Retina (tissue), 1 donor: ENCODE results near the gene BOK.
"Not testable (repeated sequence)": the region's sequence is repeated elsewhere in the genome, so short reads cannot be mapped to it uniquely, and the experiment has no call there.

Source experiments
- DNase-seq: peaks from one replicate; pipeline ENCODE4 v3.0.0-alpha.2; 2016

Gene BOK, protein sequence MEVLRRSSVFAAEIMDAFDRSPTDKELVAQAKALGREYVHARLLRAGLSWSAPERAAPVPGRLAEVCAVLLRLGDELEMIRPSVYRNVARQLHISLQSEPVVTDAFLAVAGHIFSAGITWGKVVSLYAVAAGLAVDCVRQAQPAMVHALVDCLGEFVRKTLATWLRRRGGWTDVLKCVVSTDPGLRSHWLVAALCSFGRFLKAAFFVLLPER

DNA sequence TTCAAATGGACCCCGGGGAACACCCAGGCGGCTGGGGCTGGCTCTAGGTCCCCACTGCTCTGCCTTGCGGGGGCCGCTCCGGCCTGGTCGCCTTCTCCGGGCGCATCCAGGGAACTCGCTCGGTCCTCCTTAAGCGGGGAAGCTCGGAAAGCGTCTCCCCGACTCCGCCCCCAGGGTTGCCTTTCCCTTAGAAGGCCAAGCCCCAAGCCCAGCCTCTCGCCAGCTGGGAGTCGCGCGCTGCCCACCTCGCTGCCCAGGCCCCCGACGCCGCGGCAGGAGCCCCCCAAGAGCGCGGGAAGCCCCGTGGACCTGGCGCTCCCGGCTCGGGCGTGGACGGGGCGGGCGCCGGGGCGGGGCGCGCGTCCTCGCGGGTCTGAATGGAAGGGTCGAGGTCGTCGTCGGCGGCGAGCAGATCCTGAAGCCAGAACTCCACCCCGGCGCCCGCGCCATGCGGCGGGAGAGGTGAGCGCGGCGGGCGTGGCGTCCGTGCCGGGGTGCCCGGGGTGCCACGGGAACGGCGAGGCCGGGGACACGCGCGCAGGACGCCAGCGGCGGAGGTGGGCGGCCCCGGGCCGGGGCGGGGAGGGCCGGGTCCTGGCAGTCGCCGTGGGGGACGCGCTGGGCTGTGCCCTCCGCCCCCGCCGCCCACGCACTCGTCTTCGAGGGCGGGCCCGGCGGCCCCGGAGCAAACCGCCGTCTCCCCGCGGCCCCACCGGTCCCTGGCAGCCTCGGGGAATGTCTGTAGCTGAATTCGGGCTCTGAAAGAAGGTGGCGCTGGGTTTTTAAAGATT, at the start of gene BOK:
BOK (plus strand) TSS at position 214 of the 791 bp plus-strand sequence. CDS start 739 bp downstream, outside the sequence.
- peak; percentile 82 for DNase-seq

DNA sequence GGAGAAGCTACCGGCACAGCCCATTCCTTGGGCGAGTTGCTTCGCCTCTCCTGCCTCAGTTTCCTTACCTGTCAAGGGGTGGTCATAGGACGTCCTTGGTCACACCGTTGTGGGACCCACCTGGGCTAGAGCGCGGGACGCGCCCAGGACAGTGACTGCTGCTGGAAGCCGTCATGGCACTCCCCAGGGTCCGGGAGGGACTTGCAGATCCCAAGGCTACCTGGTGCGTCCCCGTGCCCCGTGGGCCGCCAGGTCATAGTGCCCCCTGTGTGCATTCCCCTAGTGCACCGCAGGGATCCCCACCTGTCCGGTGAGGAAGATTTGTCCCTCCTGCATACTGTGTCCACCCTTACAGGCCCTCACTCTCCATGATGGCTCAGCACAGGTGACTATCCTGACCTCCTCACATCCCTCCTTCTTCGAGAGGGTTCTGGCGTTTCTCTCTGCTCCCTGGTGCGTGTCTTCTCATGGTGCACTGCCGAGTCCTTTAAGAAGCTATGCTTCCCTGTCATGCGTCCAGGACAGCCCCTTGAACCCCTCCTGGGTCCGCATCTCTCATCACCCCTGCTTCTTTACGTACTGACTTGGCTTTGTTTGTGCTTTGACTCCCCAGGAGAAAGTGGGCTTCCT, 49.3 kb upstream of the BOK start:
- no peak for DNase-seq

DNA sequence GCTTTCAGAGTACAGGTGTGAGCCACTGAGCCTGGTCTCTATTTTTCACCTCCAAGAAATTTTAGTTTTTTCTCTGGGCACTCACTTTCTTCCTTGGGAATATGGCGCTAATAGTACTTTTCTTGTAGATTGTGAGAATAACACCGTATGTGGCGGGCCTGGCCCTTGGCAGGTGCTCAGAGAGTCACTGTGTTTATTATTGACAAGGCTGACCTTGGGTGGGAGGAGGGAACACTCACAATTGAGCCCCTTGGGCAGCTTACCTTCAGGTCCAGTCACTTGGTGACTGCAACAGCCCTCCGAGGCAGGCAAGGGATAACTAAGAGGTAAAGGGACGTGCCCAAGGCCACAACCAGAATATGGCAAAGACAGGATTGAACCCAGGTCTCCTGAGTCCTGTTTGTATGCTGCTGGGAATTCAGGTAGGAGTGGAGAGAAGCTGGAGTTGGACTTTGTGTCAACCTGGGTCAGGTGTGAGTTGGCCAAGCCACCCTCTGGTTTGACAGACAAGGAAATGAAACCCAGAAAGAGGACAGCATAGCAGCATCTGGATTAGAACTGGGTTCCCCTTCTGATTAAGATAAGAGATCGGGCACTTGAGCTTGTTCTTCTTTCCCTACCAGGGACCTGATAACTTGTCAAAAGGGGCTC, 47.3 kb upstream of the BOK start:
- no peak for DNase-seq

DNA sequence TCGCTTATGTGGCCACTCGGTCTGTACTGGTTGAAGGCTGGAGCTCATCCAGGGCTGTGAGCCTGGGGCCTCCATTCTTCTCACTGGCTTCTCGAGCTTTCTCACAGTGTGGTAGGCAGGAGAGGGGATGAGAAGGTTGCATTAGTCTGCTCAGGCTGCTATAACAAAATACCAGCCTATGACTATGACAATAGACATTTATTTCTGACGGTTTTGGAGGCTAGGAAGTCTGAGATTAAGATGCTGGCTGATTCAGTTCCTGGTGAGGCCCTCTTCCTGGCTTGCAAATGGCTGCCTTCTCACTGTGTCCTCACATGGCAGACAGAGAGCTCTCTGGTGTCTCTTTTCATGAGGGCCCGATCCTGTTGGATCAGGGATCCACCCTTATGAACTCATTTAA, 44.0 kb upstream of the BOK start:
- DNase-seq, result no peak

DNA sequence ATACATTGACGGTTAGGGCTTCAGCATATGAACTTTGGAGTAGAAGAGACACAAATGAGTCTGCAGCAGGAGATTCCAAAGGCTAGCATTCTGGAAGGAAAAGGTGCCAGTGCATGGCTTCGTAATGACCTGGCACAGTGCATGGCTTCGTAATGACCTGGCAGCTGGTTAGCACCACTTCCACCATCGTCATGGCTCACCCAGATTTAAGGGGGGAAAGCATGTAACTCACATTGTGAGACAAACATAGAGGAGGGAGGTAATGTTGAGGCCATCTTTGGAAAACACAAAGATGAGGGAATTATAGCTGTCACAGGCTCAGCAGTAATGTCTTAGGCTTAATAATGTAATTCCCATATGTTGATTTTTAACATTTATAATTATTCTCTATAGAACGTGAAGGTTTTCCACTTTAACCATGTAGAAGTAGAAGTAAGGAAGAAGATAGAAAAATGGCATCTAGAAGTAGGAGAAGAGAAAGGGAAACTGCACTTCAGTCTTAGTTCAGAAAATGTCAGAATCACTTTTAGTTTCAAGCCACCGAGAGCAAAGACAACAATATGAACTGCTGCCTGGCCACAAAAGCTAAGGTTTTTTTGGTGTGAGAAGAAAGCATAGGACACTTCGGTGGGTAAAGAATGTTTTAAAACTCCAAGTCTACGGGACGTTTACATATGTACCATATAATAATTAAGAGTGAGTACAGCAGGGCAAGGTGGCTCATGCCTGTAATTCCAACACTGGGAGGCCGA, 43.4 kb upstream of the BOK start:
- DNase-seq, result no peak

DNA sequence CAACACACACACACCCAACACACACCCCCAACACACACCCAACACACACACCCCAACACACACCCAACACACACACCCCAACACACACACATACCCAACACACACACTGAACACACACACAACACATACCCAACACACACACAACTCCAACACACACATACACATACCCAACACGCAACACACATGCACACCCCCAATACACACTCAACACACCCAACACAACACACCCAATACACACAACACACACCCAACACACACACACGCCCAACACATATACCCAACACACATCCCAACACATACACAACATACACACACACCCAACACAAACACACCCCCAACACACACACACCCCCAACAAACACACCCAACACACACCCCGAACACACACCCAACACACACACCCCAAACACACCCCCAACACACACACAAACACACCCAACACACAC, 42.0 kb upstream of the BOK start:
- no peak for DNase-seq

DNA sequence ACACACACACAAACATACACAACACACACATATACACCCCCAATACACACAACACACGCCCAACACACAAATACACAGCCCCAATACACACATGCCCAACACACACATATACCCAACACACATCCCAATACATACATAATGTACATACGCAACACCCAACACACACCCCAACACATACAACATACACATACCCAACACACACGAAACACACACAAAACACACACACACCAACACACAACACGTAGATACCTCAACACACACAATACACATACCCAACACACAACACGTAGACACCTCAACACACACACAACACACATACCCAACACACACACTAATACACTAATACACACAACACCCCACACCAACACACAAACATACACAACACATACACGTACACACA, 41.2 kb upstream of the BOK start:
- DNase-seq, result no peak

DNA sequence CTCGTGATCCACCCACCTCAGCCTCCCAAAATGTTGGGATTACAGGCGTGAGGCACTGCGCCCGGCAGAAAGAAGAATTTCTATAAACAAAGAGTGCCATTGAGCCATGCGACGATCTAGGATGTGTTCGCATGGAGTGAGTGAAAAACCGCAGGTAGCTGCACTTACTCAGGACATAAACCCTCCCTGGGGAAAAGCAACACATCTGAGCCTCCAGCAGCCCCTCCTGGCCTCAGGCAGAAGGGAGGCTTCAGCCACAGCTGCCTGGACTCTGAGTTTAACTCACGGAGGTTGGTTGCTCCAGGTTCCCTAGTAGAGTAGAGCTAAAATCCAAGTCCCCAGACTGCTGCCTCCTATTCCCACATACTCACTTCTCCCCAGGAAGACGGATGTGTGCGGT, 38.9 kb upstream of the BOK start:
- no peak for DNase-seq

DNA sequence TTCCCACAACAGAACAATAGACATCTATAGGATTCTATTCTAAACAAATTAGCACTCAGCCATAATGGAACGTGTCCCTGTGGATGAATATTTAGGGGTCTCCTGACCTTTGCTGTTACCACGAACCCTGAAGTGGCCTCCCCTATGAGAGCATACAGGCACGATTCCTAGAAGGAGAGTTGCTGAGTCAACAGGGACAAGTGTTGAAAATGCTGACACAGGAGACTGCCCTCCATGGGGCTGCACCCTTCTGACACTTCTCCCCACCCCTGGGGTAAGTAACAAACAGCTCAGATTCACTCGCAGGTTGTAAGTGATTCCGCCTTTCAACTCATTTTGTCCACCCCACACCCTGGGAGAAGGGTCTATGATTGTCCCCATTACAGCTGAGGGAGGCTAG, 36.1 kb upstream of the BOK start:
- DNase-seq, result no peak

DNA sequence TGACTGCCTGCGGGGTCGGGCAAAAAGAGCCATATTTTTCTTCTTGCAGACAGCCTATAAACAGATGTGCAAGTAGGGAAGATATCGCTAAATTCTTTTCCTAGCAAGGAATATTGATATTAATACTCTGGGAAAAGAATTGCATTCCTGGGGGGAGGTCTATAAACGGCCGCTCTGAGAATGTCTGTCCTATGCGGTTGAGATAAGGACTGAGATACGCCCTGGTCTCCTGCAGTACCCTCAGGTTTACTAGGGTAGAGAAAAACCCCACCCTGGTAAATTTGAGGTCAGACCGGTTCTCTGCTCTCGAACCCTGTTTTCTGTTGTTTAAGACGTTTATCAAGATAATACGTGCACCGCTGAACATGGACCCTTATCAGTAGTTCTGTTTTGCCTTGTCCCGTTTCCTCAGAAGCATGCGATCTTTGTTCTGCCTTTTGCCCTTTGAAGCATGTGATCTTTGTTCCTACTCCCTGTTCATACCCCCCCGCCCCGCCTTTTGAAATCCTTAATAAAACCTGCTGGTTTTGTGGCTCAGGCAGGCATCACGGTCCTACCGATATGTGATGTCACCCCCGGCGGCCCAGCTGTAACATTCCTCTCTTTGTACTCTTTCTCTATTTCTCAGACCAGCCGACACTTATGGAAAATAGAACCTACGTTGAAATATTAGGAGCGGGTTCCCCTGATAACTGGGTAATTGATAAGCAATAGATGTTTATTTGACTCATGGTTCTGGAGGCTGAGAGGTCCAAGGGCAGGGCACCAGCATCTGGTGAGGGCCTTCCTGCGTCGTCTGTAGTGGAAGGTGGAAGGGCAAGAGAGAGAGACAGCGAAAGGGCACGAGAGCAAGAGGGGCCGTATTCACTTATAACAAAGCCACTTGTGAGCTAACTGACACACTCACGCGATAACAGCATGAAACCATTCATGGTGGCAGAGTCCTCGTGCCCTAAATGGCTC, 32.4 kb upstream of the BOK start:
- not testable (repeated sequence) for DNase-seq

DNA sequence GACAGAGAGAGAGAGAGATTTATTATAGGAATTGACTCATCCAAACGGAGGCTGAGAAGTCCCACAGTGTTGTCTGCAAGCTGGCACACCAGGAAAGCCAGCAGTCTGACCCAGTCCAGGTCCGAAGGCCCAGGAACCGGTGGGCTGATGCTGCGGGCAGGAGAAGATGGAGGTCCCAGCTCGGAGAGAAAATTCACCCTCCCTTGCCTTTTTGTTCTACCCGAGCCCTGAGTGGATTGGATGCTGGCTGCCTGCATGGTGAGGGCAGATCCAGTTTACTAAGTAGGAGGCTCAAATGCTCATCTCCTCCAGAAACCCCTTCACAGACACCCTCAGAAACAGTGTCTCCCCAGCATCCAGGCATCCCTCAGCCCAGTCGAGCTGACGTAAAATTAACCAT, 28.0 kb upstream of the BOK start:
- DNase-seq, result no peak

DNA sequence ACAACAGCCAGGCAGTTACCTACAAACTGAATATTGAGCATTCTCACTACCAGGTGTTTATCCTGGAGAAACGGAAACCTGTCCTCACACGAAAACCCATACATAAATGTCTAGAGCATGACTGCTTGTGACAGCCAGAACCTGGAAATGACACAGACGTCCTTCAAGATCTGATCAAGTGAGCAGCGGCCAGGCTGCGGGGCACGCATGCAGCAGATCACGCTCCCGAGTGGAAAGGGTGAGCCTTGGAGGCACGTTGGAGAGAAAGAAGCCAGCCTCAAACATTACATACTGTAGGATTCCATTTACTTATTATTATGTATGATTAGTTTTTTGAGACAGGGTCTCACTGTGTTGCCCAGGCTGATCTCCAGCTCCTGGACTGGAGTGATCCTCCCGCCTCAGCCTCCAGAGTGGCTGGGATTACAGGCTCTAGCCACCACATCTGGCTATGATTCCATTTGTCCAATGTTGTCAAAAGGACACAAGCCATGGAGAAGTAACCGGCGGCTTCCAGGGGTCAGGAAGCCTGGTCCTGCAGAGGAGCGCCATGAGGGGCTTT, 27.3 kb upstream of the BOK start:
- DNase-seq, result no peak

DNA sequence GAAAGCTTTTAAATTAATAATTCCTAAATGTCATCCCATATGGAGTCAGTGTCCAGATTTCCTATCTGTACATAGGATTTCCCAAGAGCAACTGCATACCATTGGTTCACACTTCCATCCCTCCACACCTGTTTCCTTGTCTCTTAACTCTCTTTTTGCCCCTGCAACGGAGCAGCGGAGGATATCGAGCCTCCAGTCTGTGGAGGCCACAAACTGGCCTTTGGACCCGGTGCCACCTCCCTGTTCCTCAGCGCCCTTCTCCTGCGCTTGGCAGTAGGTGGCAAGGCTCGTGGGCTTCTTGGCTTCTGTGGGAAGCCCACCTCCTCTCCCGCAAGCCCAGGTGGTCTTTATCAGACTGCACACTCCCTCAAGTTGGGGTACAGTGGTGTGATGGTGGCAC, 26.4 kb upstream of the BOK start:
- DNase-seq, result no peak

DNA sequence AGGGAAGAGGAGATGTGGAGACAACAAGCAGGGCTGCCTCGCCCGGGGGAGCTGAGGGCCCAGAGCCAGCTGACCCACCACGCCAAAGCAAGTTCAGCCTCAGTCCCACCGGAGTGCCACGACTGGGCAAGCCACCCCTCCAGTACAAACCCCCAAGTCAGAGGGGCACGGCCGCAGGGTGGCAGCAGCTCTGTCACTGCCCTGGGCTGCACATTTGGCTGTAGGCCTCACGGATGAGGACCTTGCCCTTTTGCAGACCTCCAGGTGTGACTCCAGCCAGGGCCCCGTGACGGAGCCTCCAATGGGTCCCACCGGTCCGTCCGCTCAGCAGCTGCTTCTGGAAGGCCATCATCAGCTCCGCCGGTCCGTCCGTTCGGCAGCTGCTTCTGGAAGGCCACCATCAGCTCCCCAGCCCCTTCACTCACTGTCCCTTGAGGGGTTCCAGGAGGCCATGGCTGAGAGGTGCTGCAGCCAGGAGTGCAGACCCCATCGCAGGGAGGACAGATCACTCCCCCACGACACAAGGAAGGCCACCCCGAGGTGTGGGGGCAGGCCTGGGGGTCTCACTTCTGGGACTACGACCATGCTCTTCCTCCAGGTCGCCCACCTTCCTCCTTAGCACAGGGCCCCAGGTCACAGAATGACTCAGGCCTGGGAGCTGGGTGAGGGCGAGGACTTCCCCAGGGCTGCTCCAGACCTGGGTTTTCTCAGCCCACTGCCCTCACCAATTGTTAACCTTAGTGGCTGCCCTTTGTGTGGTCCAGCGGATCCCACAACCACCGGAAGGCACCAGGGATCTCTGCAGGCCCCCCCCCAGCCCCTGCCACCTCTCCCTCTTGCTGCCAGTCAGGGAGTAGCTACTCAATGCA, 25.6 kb upstream of the BOK start:
- DNase-seq, result no peak

DNA sequence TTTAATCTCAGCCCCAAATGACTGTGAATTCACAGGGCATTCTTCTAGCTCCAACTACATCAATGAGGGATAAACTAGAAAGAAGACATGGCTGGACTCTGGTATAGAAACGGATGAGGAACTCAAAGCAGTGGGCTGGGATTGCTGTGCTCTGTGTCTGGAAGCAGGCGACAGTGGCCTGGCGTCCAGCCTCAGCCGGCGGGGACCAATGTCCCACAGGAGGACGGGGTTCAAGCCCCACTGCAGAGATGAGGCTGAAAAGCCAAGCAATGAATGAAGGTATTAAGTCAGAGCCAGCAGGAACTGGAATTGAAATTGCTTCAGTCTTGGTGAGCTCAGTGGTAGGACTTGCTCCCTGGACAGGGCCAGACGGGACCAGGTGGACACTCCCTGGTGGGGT, 24.3 kb upstream of the BOK start:
- no peak for DNase-seq

DNA sequence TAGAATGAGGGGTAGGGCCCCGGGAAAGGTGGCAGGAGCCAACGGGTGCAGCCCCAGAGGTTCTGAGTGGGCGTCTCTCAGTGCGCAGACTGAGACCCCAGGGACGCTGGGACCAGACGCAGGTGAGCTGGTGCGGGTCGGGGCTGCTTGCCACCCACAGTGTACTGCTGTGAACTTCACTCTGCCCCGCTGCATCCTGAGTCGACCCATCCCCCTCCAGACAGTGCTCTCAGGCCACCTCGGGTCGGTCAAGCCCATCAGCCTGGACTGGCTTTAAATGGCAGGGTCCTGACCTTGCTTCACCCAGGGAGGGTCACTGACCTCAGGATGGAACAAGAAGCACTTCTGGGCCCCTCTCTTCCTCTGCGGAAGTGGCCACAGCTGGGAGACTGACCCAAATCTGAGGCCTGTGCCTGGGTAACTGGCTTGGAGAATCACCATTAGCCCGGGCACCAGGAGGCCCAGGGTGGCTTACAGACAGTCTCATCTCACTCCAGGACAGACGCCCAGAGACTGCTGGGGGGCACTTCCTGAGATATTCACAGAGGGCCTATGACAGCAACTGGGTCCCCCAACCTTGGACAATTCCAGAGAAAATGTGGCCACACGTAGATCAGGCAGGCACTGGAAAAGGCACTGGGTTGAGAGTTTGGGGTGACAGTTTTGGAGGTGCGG, 23.7 kb upstream of the BOK start:
- DNase-seq, result no peak

DNA sequence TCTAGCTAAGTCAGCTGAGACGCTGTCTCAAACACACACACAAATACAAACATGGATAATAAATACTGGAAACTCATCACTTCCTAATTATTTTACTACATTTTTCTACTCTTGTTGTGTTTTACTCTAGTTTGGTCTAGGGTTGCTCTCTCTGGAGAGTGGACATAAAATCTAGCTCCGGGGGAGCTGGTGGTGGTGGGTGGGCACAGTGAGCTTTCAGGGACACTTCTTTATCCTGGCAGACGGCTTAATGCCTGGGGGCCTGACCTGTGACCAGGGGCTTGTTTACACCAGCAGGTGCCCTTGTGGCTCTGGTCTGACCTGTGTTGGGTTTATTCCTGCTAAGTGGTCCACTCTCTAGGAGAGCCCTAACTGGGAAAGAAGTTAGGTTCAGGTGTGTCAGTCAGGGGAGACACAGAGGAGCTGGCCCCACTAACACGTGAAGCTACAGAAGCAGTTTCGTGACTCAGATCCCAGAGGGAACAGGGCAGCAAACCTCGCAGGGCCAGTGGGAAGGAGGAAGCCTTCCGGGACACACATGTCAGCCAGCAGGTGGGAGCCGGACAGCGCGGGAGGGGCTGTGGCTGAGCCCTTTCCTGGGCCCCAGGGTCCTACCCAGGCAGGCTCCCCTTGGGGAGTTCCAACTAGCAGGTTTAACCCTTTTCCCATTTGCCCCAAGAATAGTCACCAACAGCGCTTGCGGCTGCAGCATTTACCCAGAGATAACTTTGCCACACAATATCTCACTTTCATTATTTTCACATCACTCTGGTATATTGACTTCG, 22.5 kb upstream of the BOK start:
- DNase-seq, result no peak

DNA sequence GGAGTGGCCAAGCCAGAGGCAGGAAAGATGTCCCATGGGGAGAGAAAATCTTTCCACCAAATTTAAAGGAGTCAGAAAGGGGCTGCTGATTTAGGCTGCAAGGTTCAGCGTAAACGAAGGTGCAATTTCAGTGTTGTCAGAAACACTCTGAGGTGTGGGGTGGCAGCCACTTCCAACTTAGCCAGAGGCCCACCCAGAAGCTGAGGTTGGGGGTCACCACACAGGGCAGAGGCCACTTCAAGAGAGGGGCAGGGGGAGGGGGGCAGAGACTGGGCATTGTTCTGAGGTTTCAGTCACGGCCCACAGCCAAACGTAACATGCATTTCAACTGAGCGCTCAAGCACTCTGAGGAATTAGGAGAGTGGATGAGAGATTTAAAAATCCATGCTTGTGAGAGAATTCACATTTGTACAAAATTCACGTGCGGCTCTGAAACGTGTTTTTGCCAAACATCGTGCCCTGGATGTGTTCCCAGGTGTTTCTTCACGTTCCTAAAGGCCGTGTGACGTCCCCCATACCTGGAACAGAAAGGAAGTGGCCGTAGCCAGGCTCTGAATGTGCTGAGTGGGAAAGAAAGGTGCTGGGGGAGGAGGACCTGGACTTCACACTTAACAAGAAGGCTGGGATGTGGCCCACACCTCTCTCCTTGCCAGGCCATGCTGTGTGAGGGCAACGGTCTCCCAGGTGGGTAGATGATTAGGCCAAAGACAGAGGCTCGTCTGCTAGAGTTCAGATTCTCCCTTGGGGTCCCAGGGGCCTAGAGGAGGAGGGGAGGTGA, 19.5 kb upstream of the BOK start:
- no peak for DNase-seq
